Natural killer cell (primary cell): ENCODE results near the gene KCNAB2. TPM values are rescaled to one million over a fixed set of nuclear protein-coding genes. Genes with fewer than 3 reads are reported as not detected.

Experiments used
- ATAC-seq, 3 donors: fragments of 150-1000 bp in 2 of 3; fragments of 200-7000 bp in 1 of 3; cut with Tn5 transposase; 1 replicate in 1 of 3; 2 replicates in 2 of 3; pipeline ENCODE4 v1.10.0; 2021; ENCODE audit warnings: mild to moderate bottlenecking in 2 of 3, moderate library complexity in 2 of 3
- DNase-seq, 2 donors: peaks; one replicate each; pipeline versions ENCODE4 v3.0.0 to v3.0.0-alpha.2; 2013 to 2021; ENCODE audit warnings: mixed read lengths in 1 of 2
- H3K27ac ChIP-seq: one replicate; pipeline ENCODE4 v1.5.1; 2013; ENCODE audit warnings: mild to moderate bottlenecking, low read length
- H3K27me3 ChIP-seq: one replicate; pipeline ENCODE4 v1.6.1; 2013; ENCODE audit warnings: low read length; ENCODE audit not compliant: control insufficient read depth, insufficient read depth
- H3K36me3 ChIP-seq: one replicate; pipeline ENCODE4 v1.6.1; 2013; ENCODE audit warnings: low read length; ENCODE audit not compliant: control insufficient read depth, insufficient read depth
- H3K4me1 ChIP-seq: one replicate; pipeline ENCODE4 v1.6.1; 2013; ENCODE audit warnings: low read length; ENCODE audit not compliant: control insufficient read depth, insufficient read depth
- H3K4me3 ChIP-seq: one replicate; pipeline ENCODE4 v1.5.1; 2013; ENCODE audit warnings: low read length
- H3K9me3 ChIP-seq: one replicate; pipeline ENCODE4 v1.6.1; 2013; ENCODE audit warnings: low read length; ENCODE audit not compliant: control insufficient read depth, insufficient read depth
- H3K27ac Mint-ChIP-seq, 2 donors: one replicate each; pipeline ENCODE4 v1.8.0; 2022; ENCODE audit warnings: mild to moderate bottlenecking in 2 of 2, mixed read lengths in 2 of 2, moderate library complexity in 1 of 2
- H3K27me3 Mint-ChIP-seq, 2 donors: one replicate each; pipeline ENCODE4 v1.8.0; 2022; ENCODE audit warnings: low read depth in 2 of 2, mixed read lengths in 2 of 2
- H3K36me3 Mint-ChIP-seq: one replicate; pipeline ENCODE4 v1.8.0; 2022; ENCODE audit warnings: mixed read lengths
- H3K4me1 Mint-ChIP-seq, 2 donors: one replicate each; pipeline ENCODE4 v1.8.0; 2022; ENCODE audit warnings: mixed read lengths in 2 of 2
- H3K4me3 Mint-ChIP-seq: one replicate; pipeline ENCODE4 v1.8.0; 2022; ENCODE audit warnings: mild to moderate bottlenecking, moderate library complexity, mixed read lengths
- H3K9me3 Mint-ChIP-seq, 2 donors: one replicate each; pipeline ENCODE4 v1.8.0; 2022; ENCODE audit warnings: mixed read lengths in 2 of 2
- WGBS: methylation state at CpG from one replicate; pipeline ENCODE4 v1.1.7; 2013; ENCODE audit warnings: missing lambda C conversion rate; ENCODE audit not compliant: insufficient coverage; 5-methylcytosine and 5-hydroxymethylcytosine counted together
- intact Hi-C: fragments of 100-400 bp; cut with micrococcal nuclease; formaldehyde crosslinking; loops from one replicate; pipeline ENCODE4 v1.14.2; 2022
- total RNA-seq, 4 donors: library from RNA; stranded (reverse); fragments of 120-200 nt in 1 of 4; gene quantifications; one replicate each; pipeline versions ENCODE4 v1.2.3 to v1.2.4, GENCODE V29; 2013 to 2022
- TF ChIP-seq, protein P1 (sequence below): fragments of 200-600 bp; IDR thresholded peaks from one replicate; pipeline ENCODE4 v1.8.0; 2022; ENCODE audit warnings: antibody characterized with exemption

KCNAB2 gene
- total RNA-seq, 3 donors from 2014 or later (not counting 1 experiment from before 2014, with no cell fraction given), result 387 to 749 (median 430) TPM

DNA sequence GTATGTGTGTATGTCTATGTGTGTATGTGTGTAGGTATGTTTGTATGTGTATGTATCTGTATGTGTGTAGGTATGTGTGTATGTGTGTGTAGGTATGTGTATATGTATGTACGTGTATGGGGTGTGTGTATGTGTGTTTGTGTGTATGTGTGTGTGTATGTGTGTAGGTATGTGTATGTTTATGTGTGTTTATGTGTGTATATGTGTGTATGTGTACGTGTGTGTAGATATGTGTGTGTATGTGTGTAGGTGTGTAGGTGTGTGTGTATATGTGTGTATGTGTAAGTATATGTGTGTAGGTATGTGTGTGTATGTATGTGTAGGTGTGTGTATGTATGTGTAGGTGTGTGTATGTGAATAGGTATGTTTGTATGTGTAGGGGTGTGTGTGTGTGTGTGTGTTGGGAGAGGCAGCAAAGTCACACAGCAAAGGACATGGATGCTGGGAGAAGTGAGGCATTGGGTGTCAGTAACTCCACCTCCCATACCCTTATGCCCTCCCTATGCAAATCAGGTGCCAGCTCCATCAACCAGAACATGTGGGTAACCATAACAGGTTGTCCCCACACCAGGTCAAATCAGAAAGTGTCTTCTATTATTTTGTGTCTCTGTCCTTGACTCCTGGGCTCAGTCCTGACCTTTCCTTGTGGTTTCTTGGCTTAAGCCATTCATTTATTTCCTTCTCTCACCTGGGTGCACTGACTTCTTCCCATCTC is 15.0 kb upstream of the KCNAB2 start:
- Histone ChIP-seq H3K27ac (no peak overlapping the region), H3K4me3 (no peak overlapping the region), H3K36me3 (peaks cover 23% of the 10 kb centered on the region), H3K4me1 (peaks cover 93% of the 10 kb centered on the region), H3K27me3 (no peaks in the 10 kb centered on the region), H3K9me3 (no peaks in the 10 kb centered on the region)
- Mint-ChIP-seq H3K36me3 (no peaks in the 10 kb centered on the region), H3K9me3 (no peaks in the 10 kb centered on the region), H3K4me1 (peaks cover 82 to 91% of the 10 kb centered on the region in 2 donors), H3K4me3 (peak overlapping the region; percentile 93), H3K27me3 (peaks cover 0 to 3% of the 10 kb centered on the region in 2 donors), H3K27ac (peak overlapping the region; percentile 70 to 100)
- DNase-seq (no peak), ATAC-seq (no peak)
- 94% methylated on average over 2 of the region's 2 CpGs for WGBS
- intact Hi-C loops, result no loop called here
- TF ChIP-seq, protein P1, sequence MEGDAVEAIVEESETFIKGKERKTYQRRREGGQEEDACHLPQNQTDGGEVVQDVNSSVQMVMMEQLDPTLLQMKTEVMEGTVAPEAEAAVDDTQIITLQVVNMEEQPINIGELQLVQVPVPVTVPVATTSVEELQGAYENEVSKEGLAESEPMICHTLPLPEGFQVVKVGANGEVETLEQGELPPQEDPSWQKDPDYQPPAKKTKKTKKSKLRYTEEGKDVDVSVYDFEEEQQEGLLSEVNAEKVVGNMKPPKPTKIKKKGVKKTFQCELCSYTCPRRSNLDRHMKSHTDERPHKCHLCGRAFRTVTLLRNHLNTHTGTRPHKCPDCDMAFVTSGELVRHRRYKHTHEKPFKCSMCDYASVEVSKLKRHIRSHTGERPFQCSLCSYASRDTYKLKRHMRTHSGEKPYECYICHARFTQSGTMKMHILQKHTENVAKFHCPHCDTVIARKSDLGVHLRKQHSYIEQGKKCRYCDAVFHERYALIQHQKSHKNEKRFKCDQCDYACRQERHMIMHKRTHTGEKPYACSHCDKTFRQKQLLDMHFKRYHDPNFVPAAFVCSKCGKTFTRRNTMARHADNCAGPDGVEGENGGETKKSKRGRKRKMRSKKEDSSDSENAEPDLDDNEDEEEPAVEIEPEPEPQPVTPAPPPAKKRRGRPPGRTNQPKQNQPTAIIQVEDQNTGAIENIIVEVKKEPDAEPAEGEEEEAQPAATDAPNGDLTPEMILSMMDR, result no peak

DNA sequence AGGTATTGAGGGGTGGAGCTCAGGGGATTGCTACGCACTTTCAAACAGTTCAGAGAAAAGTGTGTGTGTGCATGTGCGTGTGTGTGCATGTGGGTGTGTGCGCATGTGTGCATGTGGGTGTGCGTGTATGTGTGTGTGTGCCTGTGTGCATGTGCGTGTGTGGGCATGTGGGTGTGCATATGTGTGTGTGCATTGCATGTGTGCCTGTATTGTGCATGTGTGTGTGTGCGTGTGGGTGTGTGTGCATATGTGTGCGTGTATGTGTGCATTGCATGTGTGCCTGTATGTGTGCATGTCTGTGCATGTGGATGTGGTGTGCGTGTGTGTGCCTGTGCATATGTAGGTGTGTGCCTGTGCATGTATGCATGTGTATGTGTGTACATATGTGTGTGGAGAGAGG is 12.6 kb upstream of the KCNAB2 start:
- peaks cover 87% of the 10 kb centered on the region for H3K4me1 ChIP-seq
- intact Hi-C loops, result no loop called here
- H3K9me3 ChIP-seq, result no peaks in the 10 kb centered on the region
- no peaks in the 10 kb centered on the region for H3K9me3 Mint-ChIP-seq
- WGBS, result 91% methylated on average over 8 of the region's 8 CpGs
- H3K27ac ChIP-seq, result no peak overlapping the region
- no peak for ATAC-seq
- TF ChIP-seq, protein P1, result no peak
- H3K36me3 ChIP-seq, result peaks cover 27% of the 10 kb centered on the region
- no peaks in the 10 kb centered on the region for H3K36me3 Mint-ChIP-seq
- peak overlapping the region; percentile 25 for H3K4me3 Mint-ChIP-seq
- no peaks in the 10 kb centered on the region for H3K27me3 Mint-ChIP-seq
- no peak for DNase-seq
- H3K27ac Mint-ChIP-seq, result peak overlapping the region; percentile 70 to 100
- H3K4me3 ChIP-seq, result no peak overlapping the region
- peaks cover 75 to 87% of the 10 kb centered on the region in 2 donors for H3K4me1 Mint-ChIP-seq
- H3K27me3 ChIP-seq, result no peaks in the 10 kb centered on the region

DNA sequence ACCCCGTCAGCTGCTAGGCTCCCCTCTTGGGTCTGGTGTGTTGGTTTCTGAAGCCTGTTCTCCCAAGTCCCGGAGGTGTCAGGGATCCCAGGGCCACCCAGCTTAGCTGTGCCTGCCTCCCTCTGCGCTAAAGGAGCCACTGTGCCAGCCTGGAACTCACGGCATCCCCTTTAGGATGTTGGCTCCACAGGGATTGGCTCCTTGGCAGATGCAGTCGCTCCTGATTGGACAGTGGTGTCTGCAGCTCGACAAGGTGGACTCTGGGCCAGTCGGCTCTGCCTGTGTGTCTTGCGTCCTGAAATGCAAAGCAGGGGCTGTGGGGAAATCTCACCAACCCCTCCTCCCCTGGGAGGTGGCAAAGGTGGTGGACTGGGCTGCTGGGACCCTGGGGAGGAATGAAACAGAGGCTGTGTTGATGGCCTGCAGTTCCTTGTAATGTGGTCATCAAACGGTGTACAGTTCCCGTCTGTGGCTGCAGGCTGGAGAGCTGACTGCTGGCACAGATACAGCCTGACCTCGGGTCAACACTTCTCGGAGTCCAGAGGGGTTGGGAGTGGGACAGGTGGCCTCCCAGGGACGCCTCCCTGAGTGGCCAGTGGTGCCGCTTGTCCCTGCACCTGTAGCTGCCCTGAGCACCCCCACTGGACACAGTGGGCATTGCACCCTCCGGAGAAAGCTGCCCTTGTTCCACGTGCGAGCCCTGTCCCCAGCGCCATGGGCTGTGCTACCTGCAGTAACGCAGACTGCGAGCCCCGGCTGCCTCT is 11.5 kb upstream of the KCNAB2 start:
- Histone ChIP-seq H3K27ac (no peak overlapping the region), H3K4me3 (no peak overlapping the region), H3K27me3 (no peaks in the 10 kb centered on the region), H3K4me1 (peaks cover 87% of the 10 kb centered on the region), H3K9me3 (no peaks in the 10 kb centered on the region), H3K36me3 (peaks cover 32% of the 10 kb centered on the region)
- H3K27ac Mint-ChIP-seq, result peak overlapping the region; percentile 53 to 86
- WGBS, result 82% methylated on average over 20 of the region's 21 CpGs
- peaks cover 66 to 85% of the 10 kb centered on the region in 2 donors for H3K4me1 Mint-ChIP-seq
- DNase-seq (peak; percentile 40 to 61), ATAC-seq (peak; percentile 66 to 71 (median 69))
- TF ChIP-seq, protein P1, result peak; percentile 67
- H3K4me3 Mint-ChIP-seq, result no peak overlapping the region
- no peaks in the 10 kb centered on the region for H3K36me3 Mint-ChIP-seq
- H3K27me3 Mint-ChIP-seq, result no peaks in the 10 kb centered on the region
- no peaks in the 10 kb centered on the region for H3K9me3 Mint-ChIP-seq
- intact Hi-C loops, result no loop called here
